SK-N-SH (cell line): ENCODE data around the gene FBXO42. TPM values are rescaled to one million over a fixed set of nuclear protein-coding genes. Genes with fewer than 3 reads are reported as not detected.

Experiments used
- CTCF ChIA-PET: fragments of 300-600, 350-600 bp; formaldehyde crosslinking; extraction: SDS; loops from one replicate; lab custom pipeline; 2021; lab: Yijun Ruan, JAX
- POLR2A ChIA-PET: fragments of 350-600 bp; sonication (Branson Sonifier 250); formaldehyde crosslinking; extraction: SDS; loops from one replicate; lab custom pipeline; 2020; ENCODE audit warnings: antibody characterized with exemption, inconsistent platforms; lab: Yijun Ruan, JAX
- DNase-seq: peaks from one replicate; pipeline ENCODE4 v3.0.0; 2012
- H2AFZ ChIP-seq: fragments of 200-600 bp; sonication (generic); 2 replicates; pipeline ENCODE4 v1.8.1; 2016; ENCODE audit warnings: antibody characterized with exemption, mild to moderate bottlenecking, low read depth
- H3F3A ChIP-seq: fragments of 200-600 bp; sonication (generic); replicated peaks from 2 replicates; pipeline ENCODE3; 2016; ENCODE audit warnings: antibody characterized with exemption, mild to moderate bottlenecking; ENCODE audit not compliant: insufficient read depth
- H3K27ac ChIP-seq, 2 experiments: fragments of 200-500 bp in 1 of 2; fragments of 200-600 bp in 1 of 2; sonication (Bioruptor generic) in 1 of 2; sonication (generic), shearing (Covaris generic) in 1 of 2; 2 replicates each; pipeline versions ENCODE4 v1.5.1 to v1.6.1; 2014 to 2016; ENCODE audit warnings: low read depth in 2 of 2, inconsistent platforms in 1 of 2, low read length in 1 of 2, mild to moderate bottlenecking in 1 of 2, mixed read lengths in 1 of 2
- H3K27me3 ChIP-seq: fragments of 200-600 bp; sonication (generic), shearing (Covaris generic); 2 replicates; pipeline ENCODE4 v1.6.1; 2016; ENCODE audit warnings: mixed run types; ENCODE audit not compliant: insufficient read depth
- H3K36me3 ChIP-seq, 2 experiments: fragments of 200-500 bp in 1 of 2; fragments of 200-600 bp in 1 of 2; sonication (Bioruptor generic) in 1 of 2; sonication (generic) in 1 of 2; replicated peaks in 1 of 2; 2 replicates each; pipeline versions ENCODE3 to v1.5.1; 2014 to 2016; ENCODE audit warnings: low read length in 1 of 2, mild to moderate bottlenecking in 1 of 2; ENCODE audit not compliant: insufficient read depth in 2 of 2, control insufficient read depth in 1 of 2
- H3K4me1 ChIP-seq, 2 experiments: fragments of 200-500 bp in 1 of 2; fragments of 200-600 bp in 1 of 2; sonication (Bioruptor generic) in 1 of 2; sonication (generic), shearing (Covaris generic) in 1 of 2; 2 replicates each; pipeline versions ENCODE4 v1.5.1 to v1.6.1; 2014 to 2016; ENCODE audit warnings: low read depth in 1 of 2, low read length in 1 of 2, mixed run types in 1 of 2; ENCODE audit not compliant: insufficient read depth in 2 of 2, control insufficient read depth in 1 of 2
- H3K4me2 ChIP-seq: fragments of 200-600 bp; sonication (generic), shearing (Covaris generic); 2 replicates; pipeline ENCODE4 v1.6.1; 2017; ENCODE audit warnings: mixed run types
- H3K4me3 ChIP-seq, 2 experiments: fragments of 200-500 bp in 1 of 2; fragments of 200-600 bp in 1 of 2; sonication (Bioruptor generic) in 1 of 2; sonication (generic), shearing (Covaris generic) in 1 of 2; 2 replicates each; pipeline versions ENCODE4 v1.5.1 to v1.8.1; 2014 to 2016; ENCODE audit warnings: low read depth in 2 of 2, inconsistent platforms in 1 of 2, low read length in 1 of 2, mild to moderate bottlenecking in 1 of 2, mixed read lengths in 1 of 2, moderate library complexity in 1 of 2
- H3K79me2 ChIP-seq: fragments of 200-600 bp; sonication (generic); 2 replicates; pipeline ENCODE4 v1.8.1; 2017; ENCODE audit warnings: mild to moderate bottlenecking; ENCODE audit not compliant: insufficient read depth
- H3K9ac ChIP-seq: fragments of 200-600 bp; sonication (generic); 2 replicates; pipeline ENCODE4 v1.6.1; 2017; ENCODE audit warnings: mixed run types
- H3K9me2 ChIP-seq: fragments of 200-600 bp; sonication (generic); 2 replicates; pipeline ENCODE4 v1.6.1; 2017; ENCODE audit warnings: mixed run types
- H3K9me3 ChIP-seq: fragments of 200-600 bp; sonication (generic); 2 replicates; pipeline ENCODE4 v1.6.1; 2017; ENCODE audit warnings: mixed run types, mild to moderate bottlenecking, moderate library complexity
- H4K20me1 ChIP-seq: fragments of 200-600 bp; sonication (generic); 2 replicates; pipeline ENCODE4 v1.6.1; 2017; ENCODE audit warnings: mild to moderate bottlenecking, mixed run types; ENCODE audit not compliant: insufficient read depth
- GABPA ChIP-seq: IDR thresholded peaks from 2 replicates; pipeline ENCODE4 v1.4.0; 2012; ENCODE audit warnings: low read depth, mild to moderate bottlenecking
- MEF2A ChIP-seq: IDR thresholded peaks from 2 replicates; pipeline ENCODE4 v1.4.0; 2012; ENCODE audit warnings: low read depth, borderline replicate concordance
- POLR2AphosphoS5 ChIP-seq: IDR thresholded peaks from 2 replicates; pipeline ENCODE4 v1.6.1; 2012; ENCODE audit warnings: low read depth, low read length
- RAD21 ChIP-seq: IDR thresholded peaks from 2 replicates; pipeline ENCODE4 v1.6.1; 2012; ENCODE audit warnings: mild to moderate bottlenecking, low read length
- RCOR1 ChIP-seq: fragments of 150-350 bp; IDR thresholded peaks from 2 replicates; pipeline ENCODE4 v1.6.1; 2017; ENCODE audit warnings: antibody characterized with exemption, low read length
- RFX5 ChIP-seq: IDR thresholded peaks from 2 replicates; pipeline ENCODE4 v1.6.1; 2012; ENCODE audit warnings: mild to moderate bottlenecking, improper control_type of control experiment, low read length
- SIN3A ChIP-seq: IDR thresholded peaks from 2 replicates; pipeline ENCODE4 v1.6.1; 2012; ENCODE audit warnings: low read depth, mild to moderate bottlenecking, low read length, moderate library complexity, borderline replicate concordance
- SMC3 ChIP-seq: IDR thresholded peaks from 2 replicates; pipeline ENCODE4 v1.6.1; 2012; ENCODE audit warnings: low read depth, low read length, improper control_type of control experiment
- YY1 ChIP-seq: IDR thresholded peaks from 2 replicates; pipeline ENCODE4 v1.4.0; 2012; ENCODE audit warnings: low read depth, mild to moderate bottlenecking
- WGBS: methylation state at CpG from one replicate; pipeline ENCODE4 v1.1.6; 2017; ENCODE audit warnings: low lambda C conversion rate; 5-methylcytosine and 5-hydroxymethylcytosine counted together
- polyA plus RNA-seq, 3 experiments: library from polyadenylated mRNA; depleted of rRNA; stranded (reverse); fragments of >200 nt; gene quantifications; 2 replicates each; pipeline ENCODE4 v1.2.3, GENCODE V29; 2012
- TF ChIP-seq, protein P1 (sequence below): IDR thresholded peaks from 2 replicates; pipeline ENCODE4 v1.4.0; 2012; ENCODE audit warnings: low read depth
- TF ChIP-seq, protein P2 (sequence below): fragments of 150-350 bp; IDR thresholded peaks from 2 replicates; pipeline ENCODE4 v1.6.1; 2016; ENCODE audit warnings: mild to moderate bottlenecking, low read depth, low read length
- TF ChIP-seq, protein P3 (sequence below): fragments of 200-600 bp; sonication (generic); IDR thresholded peaks from 2 replicates; pipeline ENCODE4 v1.6.1; 2017; ENCODE audit warnings: antibody characterized with exemption, mild to moderate bottlenecking, moderate library complexity
- TF ChIP-seq, protein P4 (sequence below): IDR thresholded peaks from 2 replicates; pipeline ENCODE4 v1.4.0; 2012; ENCODE audit warnings: low read depth, borderline replicate concordance

Gene FBXO42
- polyA plus RNA-seq, 1 of the 3 experiments (the other 2 are of a cell fraction): 8.6 TPM

DNA sequence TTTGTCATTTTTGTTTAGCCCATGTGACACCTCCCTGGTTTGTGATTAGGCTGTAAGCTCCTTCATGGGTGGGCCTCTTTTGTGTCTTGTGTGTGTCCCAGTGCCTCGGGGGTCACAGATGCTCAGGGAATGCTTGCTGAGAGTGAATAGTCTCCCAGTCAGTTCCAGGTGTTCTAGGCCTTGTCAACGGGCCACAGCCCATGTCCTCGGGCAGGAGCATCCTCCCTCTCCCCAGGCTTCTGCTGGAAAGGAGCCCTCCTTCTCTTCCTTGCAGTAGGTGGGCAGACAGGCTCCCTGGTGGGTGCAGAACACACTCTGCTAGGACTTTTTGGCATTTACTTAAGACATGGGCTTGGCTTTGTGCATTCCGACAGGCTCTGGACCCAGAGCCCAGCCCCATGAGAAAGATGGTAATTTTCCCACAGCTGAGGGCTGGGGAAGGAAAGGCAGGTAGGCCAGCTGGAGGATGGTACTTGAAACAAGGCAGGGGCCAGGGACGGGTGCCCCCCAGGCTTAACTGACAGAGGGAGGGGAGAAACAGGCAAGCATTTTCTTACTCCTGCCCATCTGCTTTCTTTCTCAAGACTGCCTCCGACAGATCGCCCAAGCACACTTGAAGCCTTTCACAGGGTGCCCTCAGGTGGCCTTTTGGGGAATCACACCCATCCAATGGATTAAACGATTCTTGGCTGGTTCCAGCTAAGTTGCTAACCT, 108.2 kb downstream of the FBXO42 start:
- ChIA-PET CTCF (interaction anchor here (0.6 to 5.8 kb wide), 31 partner anchors 9 to 382 kb away, joined by 3 to 94 read pairs (median 5); partner anchors contain the start of genes ARHGEF19, EPHA2, FAM131C and FBXO42), POLR2A (no interaction called here)
- H3K9me3 ChIP-seq: no peaks in the 10 kb centered on the region
- no peaks in the 10 kb centered on the region for H3K79me2 ChIP-seq
- TF ChIP-seq RFX5 (0 out of 2 replicates have a peak, but pooled peaks have one; percentile 28), RAD21 (peak; percentile 94), SIN3A (no peak), RCOR1 (0 out of 2 replicates have a peak, but pooled peaks have one; percentile 15), SMC3 (peak; percentile 87), POLR2AphosphoS5 (0 out of 2 replicates have a peak, but pooled peaks have one; percentile 8)
- TF ChIP-seq, protein P1, sequence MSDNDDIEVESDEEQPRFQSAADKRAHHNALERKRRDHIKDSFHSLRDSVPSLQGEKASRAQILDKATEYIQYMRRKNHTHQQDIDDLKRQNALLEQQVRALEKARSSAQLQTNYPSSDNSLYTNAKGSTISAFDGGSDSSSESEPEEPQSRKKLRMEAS: no peak
- TF ChIP-seq, protein P2, sequence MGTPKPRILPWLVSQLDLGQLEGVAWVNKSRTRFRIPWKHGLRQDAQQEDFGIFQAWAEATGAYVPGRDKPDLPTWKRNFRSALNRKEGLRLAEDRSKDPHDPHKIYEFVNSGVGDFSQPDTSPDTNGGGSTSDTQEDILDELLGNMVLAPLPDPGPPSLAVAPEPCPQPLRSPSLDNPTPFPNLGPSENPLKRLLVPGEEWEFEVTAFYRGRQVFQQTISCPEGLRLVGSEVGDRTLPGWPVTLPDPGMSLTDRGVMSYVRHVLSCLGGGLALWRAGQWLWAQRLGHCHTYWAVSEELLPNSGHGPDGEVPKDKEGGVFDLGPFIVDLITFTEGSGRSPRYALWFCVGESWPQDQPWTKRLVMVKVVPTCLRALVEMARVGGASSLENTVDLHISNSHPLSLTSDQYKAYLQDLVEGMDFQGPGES: no peak
- TF ChIP-seq, protein P3, sequence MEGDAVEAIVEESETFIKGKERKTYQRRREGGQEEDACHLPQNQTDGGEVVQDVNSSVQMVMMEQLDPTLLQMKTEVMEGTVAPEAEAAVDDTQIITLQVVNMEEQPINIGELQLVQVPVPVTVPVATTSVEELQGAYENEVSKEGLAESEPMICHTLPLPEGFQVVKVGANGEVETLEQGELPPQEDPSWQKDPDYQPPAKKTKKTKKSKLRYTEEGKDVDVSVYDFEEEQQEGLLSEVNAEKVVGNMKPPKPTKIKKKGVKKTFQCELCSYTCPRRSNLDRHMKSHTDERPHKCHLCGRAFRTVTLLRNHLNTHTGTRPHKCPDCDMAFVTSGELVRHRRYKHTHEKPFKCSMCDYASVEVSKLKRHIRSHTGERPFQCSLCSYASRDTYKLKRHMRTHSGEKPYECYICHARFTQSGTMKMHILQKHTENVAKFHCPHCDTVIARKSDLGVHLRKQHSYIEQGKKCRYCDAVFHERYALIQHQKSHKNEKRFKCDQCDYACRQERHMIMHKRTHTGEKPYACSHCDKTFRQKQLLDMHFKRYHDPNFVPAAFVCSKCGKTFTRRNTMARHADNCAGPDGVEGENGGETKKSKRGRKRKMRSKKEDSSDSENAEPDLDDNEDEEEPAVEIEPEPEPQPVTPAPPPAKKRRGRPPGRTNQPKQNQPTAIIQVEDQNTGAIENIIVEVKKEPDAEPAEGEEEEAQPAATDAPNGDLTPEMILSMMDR: peak; percentile 83
- no peak overlapping the region for H3K9ac ChIP-seq
- peak; percentile 71 for DNase-seq
- no peaks in the 10 kb centered on the region for H3K9me2 ChIP-seq
- no peaks in the 10 kb centered on the region for H3K27me3 ChIP-seq
- 46% methylated on average over 7 of the region's 8 CpGs for WGBS
- peaks cover 1% of the 10 kb centered on the region for H3F3A ChIP-seq
- H4K20me1 ChIP-seq: no peaks in the 10 kb centered on the region
- no peak overlapping the region; a peak in 1 of 4 replicates for H3K4me3 ChIP-seq
- peaks cover 7 to 10% of the 10 kb centered on the region in 2 experiments for H3K36me3 ChIP-seq
- H3K4me1 ChIP-seq: peaks cover 13 to 38% of the 10 kb centered on the region in 2 experiments; a peak in 3 of 4 replicates
- H2AFZ ChIP-seq: no peak overlapping the region
- H3K4me2 ChIP-seq: no peak overlapping the region
- H3K27ac ChIP-seq: peak overlapping the region in 1 of 2 experiments; percentile 6; a peak in 1 of 4 replicates

DNA sequence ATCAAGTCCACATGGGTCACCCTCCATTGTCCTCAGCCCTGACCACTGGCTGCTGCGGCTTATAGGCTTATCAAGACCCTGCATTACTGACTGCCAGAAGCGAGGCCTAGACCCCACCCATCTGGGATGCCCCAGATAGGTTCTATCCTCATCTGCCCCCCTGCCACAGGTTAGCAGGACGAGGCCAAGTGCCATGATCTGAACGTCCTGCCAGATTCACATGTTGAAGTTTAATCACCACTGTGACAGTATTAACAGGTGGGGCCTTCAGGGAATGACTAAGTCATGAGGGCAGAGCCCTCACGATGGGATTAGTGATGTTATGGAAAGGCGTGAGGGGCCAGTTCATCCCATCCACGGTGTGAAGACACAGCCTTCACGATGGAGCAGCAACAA, 109.1 kb downstream of the FBXO42 start:
- 77% methylated on average over 7 of the region's 8 CpGs for WGBS
- ChIA-PET CTCF (interaction anchor here (0.9 to 5.8 kb wide), 16 partner anchors 10 to 163 kb away, joined by 3 to 94 read pairs (median 8); partner anchors contain the start of genes EPHA2 and FBXO42), POLR2A (interaction anchor here (1.0 kb wide), 1 partner anchor 26 kb away, joined by 4 read pairs; no protein-coding TSS in a partner anchor)

More for the DNA sequence above, 109.1 kb downstream of the FBXO42 start:
- TF ChIP-seq MEF2A (no peak), YY1 (no peak), GABPA (no peak)
- TF ChIP-seq, protein P4, sequence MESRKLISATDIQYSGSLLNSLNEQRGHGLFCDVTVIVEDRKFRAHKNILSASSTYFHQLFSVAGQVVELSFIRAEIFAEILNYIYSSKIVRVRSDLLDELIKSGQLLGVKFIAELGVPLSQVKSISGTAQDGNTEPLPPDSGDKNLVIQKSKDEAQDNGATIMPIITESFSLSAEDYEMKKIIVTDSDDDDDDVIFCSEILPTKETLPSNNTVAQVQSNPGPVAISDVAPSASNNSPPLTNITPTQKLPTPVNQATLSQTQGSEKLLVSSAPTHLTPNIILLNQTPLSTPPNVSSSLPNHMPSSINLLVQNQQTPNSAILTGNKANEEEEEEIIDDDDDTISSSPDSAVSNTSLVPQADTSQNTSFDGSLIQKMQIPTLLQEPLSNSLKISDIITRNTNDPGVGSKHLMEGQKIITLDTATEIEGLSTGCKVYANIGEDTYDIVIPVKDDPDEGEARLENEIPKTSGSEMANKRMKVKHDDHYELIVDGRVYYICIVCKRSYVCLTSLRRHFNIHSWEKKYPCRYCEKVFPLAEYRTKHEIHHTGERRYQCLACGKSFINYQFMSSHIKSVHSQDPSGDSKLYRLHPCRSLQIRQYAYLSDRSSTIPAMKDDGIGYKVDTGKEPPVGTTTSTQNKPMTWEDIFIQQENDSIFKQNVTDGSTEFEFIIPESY: no peak
- no peaks in the 10 kb centered on the region for H3K9me2 ChIP-seq
- H3K9ac ChIP-seq: no peak overlapping the region
- no peaks in the 10 kb centered on the region for H3K79me2 ChIP-seq
- H3K4me2 ChIP-seq: no peak overlapping the region
- peaks cover 7 to 10% of the 10 kb centered on the region in 2 experiments for H3K36me3 ChIP-seq
- H3K4me1 ChIP-seq: peaks cover 6 to 29% of the 10 kb centered on the region in 2 experiments; a peak in 3 of 4 replicates
- DNase-seq: no peak
- no peak overlapping the region for H3K4me3 ChIP-seq
- peaks cover 5% of the 10 kb centered on the region for H3F3A ChIP-seq
- H4K20me1 ChIP-seq: no peaks in the 10 kb centered on the region
- H3K27ac ChIP-seq: no peak overlapping the region
- H2AFZ ChIP-seq: no peak overlapping the region
- H3K27me3 ChIP-seq: no peaks in the 10 kb centered on the region
- no peaks in the 10 kb centered on the region for H3K9me3 ChIP-seq
